Stomach (tissue), 4 donors: ENCODE measurements around the gene RAPGEF3.

Source experiments
- EP300 ChIP-seq: sonication (generic); formaldehyde crosslinking; IDR thresholded peaks from one replicate; pipeline ENCODE4 v1.6.1; 2017; ENCODE audit warnings: antibody characterized with exemption
- POLR2A ChIP-seq, 4 donors: fragments of 450-650 bp; IDR thresholded peaks; one replicate each; pipeline ENCODE4 v1.6.1; 2016; ENCODE audit warnings: antibody characterized with exemption in 4 of 4, control low read depth in 2 of 4, mild to moderate bottlenecking in 1 of 4, moderate library complexity in 1 of 4
- POLR2AphosphoS5 ChIP-seq, 3 donors: sonication (generic); formaldehyde crosslinking; IDR thresholded peaks; one replicate each; pipeline ENCODE4 v1.6.1; 2016; ENCODE audit warnings: antibody characterized with exemption in 3 of 3
- TF ChIP-seq, protein P1 (sequence below), 7 experiments: fragments of 450-650 bp in 4 of 7; fragments of 200-600 bp in 3 of 7; sonication (generic) in 3 of 7; IDR thresholded peaks; one replicate each; pipeline ENCODE4 v1.5.1; 2016 to 2019; ENCODE audit warnings: antibody characterized with exemption in 7 of 7, control low read depth in 2 of 7, mild to moderate bottlenecking in 1 of 7

DNA sequence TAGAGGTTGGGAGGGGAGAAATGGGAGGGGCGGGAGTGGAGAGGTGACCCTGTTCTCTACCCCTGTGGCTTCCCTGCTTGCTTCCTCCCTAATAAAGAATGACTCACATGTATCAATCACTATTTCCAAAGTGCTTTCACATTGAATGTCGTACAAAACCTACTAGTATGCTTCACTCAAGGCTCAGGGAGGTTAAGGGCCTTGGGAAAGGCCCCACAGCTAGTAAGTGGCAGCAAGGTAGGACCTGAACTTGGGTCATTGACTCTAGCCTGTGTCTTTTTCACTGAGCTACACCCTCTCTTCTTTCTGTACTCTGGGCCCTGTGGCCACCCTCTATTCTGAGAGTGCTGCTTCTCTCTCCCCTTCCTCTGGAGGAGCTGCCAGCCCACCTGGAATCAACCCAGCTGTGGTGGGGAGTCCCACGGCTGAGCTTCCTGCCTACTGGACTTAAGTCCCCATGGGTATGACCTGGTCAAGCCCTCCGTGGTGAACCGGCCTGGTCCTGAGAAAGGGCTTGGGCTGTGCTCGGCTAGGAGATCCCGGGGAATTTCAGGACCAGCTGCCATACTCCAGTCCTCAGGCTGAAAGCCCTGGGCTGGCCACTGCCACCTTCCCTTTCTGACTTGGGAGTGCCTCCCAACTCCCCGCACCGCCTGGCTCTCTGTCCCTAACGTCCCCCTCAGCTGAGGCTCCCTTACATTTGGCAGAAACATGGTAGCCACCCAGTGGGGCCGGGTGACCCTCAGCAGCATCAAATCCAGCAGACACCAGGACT lies 27.4 kb upstream of the RAPGEF3 start:
- TF ChIP-seq POLR2A (IDR thresholded peaks at IDR 0.05) (no peak), POLR2AphosphoS5 (IDR thresholded peaks at IDR 0.05) (no peak), EP300 (no peak)
- TF ChIP-seq, protein P1, sequence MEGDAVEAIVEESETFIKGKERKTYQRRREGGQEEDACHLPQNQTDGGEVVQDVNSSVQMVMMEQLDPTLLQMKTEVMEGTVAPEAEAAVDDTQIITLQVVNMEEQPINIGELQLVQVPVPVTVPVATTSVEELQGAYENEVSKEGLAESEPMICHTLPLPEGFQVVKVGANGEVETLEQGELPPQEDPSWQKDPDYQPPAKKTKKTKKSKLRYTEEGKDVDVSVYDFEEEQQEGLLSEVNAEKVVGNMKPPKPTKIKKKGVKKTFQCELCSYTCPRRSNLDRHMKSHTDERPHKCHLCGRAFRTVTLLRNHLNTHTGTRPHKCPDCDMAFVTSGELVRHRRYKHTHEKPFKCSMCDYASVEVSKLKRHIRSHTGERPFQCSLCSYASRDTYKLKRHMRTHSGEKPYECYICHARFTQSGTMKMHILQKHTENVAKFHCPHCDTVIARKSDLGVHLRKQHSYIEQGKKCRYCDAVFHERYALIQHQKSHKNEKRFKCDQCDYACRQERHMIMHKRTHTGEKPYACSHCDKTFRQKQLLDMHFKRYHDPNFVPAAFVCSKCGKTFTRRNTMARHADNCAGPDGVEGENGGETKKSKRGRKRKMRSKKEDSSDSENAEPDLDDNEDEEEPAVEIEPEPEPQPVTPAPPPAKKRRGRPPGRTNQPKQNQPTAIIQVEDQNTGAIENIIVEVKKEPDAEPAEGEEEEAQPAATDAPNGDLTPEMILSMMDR (IDR thresholded peaks at IDR 0.05) = no peak
